Measurements from ENCODE around the gene HYOU1. TPM values are rescaled to one million over a fixed set of nuclear protein-coding genes. Genes with fewer than 3 reads are reported as not detected.
"Not testable (repeated sequence)": the region's sequence is repeated elsewhere in the genome, so short reads cannot be mapped to it uniquely, and the experiment has no call there.

The HYOU1 gene
- total RNA-seq, 1 donor from 2014 or later, result 63.2 TPM

DNA sequence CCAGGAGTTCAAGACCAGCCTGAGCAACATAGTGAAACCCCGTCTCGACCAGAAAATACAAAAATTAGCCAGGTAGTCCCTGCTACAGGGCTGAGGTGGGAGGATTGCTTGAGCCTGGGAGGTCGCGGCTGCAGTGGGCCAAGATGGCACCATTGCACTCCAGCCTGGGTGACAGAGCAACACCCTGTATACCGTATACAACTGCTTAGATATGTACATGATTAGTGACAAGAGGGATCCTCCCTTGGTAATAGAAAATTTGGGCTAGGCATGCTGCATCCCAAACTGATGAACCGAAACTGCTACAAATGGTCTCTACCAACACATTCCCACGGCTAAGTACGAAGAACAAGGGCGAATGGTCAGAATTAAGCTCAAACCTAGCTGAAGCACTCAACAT is 14.1 kb downstream of the HYOU1 start:
- ATAC-seq, result no peak

DNA sequence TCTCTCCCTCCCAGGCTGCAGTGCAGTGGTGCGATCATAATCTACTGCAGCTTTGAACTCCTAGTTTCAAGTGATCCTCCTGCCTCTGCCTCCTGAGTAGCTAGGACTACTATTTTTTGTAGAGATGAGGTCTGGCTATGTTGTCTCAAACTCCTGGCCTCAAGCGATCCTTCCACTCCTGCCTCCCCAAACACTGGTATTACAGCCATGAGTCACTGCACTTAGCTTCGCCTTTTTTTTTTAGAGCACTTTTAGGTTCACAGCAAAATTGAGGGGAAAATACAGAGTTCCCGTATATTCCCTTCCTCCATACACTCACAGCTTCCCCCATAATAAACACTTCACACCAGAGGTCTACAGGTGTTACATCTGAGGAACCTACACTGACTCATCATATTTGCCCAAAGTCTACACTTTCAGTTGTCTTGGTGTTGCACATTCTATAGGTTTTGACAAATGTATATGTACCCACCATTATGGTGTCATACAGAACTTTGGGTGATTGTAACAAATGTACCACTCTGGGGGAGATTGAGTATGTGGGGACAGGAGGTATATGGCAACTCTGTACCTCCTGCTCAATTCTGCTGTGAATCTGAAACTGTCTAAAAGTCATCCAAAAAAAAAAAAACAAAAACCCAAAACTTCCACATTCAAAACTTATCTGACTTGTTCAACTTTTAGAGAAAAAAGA is 15.0 kb downstream of the HYOU1 start:
- no peak for ATAC-seq

DNA sequence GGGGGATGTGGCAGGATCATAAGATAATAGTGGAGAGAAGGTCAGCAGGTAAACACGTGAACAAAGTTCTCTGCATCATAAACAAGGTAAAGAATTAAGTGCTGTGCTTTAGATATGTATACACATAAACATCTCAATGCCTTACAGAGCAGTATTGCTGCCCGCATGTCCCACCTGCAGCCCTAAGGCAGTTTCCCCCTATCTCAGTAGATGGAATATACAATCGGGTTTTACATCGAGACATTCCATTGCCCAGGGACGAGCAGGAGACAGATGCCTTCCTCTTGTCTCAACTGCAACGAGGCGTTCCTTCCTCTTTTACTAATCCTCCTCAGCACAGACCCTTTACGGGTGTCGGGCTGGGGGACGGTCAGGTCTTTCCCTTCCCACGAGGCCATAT is 17.5 kb downstream of the HYOU1 start:
- ATAC-seq, result not testable (repeated sequence)

DNA sequence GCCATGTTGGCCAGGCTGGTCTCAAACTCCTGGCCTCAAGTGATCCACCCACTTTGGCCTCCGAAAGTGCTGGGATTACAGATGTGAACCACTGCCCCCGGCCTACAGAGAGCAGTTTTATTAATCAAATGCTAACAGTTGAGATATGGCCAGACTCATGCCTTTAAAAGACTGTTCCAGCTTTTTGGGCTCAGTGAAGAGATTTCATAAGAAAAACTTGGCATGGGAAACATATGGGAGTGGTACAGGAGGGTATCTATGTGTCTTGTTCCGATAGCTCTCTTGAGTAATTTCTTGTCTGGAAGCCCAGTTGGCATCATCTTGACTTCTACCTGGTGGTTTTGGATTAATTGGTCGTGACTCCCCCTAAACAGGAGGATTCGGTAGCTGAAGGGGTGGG is 18.1 kb downstream of the HYOU1 start:
- no peak for ATAC-seq

DNA sequence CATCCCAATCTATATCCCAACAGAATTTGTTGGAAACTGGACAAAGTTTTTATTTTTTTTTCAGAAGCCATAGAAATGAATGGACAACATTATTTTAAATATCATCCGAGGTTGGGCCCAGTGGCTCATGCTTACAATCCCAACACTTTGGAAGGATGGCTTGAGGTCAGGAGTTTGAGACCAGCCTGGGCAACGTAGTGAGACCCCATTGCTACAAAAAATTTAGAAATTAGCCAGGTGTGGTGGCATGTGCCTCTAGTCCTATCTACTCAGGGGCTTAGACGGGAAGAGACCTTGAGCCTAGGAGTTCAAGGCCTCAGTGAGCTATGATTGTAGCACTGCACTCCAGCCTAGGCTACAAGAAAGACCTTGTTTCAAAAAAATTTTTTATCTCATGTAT is 22.2 kb downstream of the HYOU1 start:
- ATAC-seq, result no peak

DNA sequence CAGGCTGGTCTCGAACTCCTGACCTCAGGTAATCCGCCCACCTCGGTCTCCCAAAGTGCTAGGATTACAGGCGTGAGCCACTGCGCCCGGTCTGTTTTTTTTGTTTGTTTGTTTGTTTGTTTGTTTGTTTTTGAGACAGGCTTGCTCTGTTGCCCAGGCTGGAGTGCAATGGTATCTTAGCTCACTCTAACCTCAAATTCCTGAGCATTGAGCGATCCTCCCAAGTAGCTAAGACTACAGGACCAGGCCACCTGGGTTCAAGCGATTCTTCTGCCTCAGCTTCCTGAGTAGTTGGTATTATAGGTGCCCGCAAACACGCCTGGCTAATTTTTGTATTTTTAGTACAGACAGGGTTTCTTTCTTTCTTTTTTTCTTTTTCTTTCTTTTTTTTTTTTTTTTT is 23.6 kb downstream of the HYOU1 start:
- not testable (repeated sequence) for ATAC-seq

DNA sequence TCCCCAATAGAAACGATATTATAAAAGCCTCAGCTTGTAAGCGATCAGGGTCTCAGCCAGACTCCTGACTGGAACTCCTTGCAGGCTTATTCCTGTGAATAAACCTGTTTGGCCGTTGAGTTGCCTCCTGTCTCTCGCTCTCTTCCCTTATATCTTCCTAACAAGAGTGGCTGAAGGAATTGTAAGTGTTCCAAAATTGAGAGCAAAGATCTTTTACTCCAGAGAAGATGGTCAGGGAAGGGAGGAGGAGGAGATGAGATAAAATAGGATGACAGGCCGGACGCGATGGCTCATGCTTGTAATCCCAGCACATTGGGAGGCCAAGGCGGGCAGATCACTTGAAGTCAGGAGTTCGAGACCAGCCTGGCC is 25.1 kb downstream of the HYOU1 start:
- ATAC-seq, result no peak

DNA sequence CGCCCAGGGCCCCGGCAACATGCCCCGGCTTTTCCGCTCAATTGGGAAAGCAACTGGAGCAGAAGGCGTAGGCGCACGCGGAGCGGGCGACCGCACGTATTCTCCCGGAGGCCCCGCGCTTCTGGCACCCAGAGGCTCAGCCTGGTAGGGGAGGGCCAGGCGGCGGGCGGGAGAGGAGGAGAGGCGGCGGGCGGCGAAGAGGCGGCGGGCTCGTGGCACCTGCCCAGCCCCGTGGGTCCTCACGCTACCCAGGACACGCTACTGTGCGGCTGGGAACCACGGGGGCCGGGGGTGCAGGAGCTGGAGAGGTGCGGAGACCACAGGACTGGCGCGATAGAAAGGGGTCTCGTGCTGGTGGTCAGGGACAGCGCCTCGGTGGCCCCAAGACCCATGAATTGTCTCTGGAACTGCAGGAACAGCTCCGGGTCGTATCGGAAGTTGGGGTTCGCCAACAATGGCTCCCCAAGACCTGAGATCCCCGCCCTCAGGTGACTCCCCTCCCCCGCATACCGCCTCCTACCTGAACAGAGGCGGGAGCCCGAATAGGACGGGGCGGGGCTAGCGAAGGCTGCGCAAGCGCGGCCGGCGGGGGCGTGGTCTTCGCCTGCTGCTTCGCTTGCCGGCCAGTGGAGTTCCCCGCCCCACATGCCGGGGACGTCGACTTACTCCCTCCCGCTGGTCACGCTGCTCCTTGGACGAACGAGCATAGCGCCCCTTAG is 26.5 kb downstream of the HYOU1 start, which contains the start of gene SLC37A4:
SLC37A4 (minus strand) TSS at position 549 of the 719 bp plus-strand sequence.
- peak; percentile 96 for ATAC-seq

DNA sequence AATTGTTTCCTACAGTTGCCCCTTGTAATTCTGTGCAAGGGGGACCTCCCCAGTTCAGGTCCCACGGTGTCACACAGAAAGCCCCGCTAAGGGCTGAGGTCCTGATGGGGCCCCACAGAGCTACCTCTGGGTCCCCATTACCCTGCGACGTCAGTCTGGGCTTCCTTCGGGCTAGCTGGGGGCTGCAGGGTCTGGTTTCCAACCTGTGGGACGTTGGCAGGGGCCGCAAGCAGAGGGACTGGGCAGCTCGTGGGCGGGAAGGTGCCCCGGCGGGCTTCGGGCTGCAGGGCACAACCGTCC is 27.0 kb downstream of the HYOU1 start:
- peak; percentile 1 for ATAC-seq

DNA sequence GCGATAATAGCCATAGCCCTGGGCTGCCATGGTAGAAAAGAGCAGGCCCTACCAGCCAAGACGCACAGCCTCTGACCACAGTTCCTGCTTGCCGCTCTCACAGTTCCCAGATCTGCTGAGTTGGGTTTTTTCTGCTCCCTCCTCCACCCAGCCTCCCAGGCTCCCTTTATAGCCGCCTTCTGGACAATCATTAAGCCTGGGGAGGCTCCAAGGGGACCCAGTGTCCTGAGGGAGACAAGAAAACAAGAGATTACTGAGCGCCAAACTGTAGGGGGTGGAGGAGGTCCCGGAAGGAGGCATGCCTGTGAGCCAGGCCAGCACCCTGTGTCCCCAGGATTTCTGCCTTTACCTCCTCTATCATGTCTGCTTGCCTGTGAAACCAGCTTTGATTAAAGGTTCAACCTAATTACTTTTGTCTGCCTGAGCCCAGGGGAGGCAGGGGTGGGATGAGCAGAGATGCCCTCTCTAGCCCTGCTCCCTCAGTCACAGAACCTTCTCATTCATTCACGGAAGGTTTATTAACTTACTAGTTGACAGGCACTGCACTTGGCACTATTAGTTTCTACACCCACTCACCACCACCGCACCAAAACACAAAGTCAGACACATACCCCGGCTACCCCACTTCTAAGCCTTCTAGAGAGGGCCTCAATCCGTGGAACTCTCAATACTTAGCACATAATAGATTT is 27.5 kb downstream of the HYOU1 start:
- no peak for ATAC-seq

DNA sequence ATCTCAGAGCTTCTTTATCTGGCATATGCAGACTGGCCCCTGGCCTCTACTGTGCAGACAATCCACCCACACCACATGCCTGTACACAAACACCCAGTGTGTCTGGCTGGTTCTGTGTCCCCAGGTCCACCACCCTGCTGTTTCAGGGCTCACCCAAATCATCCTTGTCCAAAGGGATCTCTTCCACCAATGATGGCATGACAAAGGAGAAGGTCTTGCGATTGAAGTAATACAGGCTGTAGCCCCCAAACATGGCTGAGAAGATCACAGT is 28.0 kb downstream of the HYOU1 start:
- ATAC-seq, result no peak

DNA sequence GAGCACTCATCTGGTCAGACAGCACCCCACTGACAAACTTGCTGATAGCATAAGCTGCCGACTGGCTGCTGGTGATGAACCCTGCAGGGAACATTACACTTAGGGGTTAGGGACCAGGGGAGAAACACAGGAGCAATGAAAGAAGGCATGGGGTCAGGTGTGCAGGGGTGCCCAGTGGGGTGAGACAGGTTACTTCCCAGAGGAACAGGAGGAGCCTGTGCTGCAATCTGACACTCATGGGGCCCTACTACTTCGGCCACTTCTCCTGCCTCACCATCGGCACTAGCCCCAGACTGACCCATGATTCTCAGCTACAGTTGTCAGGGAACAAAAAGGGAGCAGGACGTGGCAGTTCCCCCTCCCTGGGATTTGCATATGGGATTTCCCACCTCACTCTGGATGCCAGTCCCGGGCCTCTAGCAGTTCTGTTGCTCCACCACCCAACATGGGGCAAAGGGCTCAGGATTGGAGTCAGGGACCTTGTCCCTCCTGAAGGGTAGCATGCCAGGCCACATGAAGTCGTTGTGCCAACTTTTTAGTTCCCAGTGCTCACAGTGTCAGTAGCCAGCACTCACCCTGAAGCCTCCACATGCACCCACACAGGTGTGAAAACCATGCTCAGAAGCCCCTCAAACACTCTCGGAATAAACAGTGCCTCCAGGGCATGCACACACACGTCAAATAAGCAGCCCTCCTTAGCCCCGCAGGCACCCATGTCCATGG is 28.5 kb downstream of the HYOU1 start:
- no peak for ATAC-seq

DNA sequence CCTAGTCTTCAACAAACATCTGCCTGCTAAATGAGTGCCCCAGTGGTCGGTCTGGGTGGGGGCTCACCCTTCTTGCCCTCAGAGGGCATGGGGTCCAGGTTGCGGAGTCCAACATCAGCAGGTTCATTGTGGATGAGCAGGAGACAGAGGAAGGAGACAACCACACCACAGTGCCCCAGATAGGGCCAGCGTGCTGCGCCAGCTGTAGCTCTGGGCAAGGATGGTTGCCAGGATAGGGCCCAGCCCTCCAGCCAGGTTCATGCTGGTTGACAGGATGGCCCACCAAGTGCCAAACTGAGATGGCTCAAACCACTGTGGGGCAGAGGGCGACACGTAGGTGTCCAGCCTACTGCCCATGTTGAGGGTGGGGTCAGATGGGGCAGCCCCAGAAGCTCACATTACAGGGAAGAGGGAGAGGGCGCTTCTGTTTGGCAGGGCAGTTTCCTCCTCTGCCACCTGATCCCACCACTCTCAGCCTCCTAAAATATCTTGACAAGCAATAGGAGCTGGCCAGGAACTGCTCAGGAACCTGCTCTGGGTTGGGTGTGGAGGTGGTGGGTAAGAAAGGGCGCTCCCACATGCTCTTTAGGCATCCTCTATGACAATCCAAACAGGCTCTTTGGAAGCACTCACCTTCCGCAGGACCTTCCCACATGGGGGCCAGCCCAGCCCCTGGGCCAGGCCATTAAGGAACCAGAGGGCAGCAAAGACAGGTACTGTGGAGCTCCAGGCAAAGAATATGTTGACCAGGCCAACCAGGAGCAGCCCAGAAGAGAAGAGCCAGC is 29.3 kb downstream of the HYOU1 start:
- no peak for ATAC-seq

DNA sequence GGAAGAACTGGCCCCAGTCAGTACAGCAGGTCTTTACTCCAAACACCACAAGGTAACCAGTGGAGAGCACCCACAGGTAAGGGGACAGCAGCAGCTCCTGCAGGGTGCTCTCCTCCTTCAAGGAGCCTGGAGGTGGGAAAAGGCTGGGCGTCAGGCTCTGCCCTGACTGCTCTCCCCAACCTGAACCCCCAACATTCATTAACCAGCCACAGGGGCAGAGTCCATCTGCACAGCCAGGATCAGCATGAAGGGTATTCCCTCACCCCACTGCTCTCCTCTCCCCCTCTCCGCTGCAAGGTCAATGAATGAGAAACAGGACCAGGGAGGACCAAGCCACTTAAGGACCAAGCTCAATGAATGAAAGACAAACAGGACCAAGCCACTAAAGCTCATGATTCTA is 30.0 kb downstream of the HYOU1 start:
- ATAC-seq, result no peak

DNA sequence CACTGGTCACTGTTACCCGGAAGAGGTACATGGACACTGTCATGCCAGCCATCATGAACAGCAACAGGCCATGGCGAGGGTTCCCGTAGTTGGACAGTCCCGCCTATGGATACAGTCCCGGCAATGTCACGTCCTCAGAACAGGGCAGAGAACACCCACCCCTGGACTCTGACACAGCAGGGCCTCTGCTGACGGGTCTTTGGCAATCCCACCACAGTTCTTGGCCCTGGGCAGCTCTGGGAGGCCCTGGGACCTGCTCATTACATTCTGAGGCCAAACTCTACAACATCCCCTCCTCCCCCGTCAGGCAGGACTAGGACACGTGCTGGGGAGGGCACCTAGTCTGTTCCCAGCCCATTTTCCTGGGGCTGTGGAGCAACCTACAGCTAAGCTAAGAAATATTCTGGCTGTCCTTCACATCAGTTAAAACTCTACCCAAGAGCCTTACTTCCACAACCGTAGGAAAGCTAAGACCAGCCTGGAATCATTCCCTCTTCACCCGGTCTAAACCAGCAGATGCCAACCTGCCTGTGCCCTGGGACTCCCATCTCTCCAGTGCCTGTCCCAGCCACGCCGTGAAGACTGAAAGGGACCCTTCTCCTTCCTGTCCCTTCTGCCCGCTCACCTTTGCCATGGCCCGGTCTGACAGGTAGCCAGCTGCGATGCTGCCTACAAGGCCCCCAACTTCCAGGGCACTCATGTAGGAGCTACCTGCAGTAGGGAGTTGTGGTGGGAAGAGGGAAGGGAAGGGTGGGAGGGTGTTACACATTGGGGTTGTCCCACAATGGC is 30.8 kb downstream of the HYOU1 start:
- no peak for ATAC-seq

DNA sequence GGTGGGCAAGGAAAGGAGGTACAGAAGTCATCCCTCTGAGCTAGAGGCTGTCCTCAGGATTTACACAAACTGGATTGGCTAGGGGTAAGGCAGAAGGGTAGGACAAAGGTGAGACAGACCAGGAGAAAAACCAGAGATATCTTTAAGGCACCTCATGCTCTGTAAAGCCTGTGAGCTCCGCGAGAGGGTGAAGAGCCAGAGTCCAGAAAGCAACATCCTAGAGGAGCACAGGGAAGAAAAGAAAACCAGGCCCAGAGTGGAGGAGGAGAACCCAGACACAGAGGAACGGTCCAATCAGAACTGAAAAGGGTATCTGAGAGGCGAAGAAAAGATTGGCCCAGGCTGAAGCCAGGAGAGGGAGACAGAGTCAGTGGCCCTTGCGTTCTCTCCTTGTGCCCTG is 31.5 kb downstream of the HYOU1 start:
- no peak for ATAC-seq

DNA sequence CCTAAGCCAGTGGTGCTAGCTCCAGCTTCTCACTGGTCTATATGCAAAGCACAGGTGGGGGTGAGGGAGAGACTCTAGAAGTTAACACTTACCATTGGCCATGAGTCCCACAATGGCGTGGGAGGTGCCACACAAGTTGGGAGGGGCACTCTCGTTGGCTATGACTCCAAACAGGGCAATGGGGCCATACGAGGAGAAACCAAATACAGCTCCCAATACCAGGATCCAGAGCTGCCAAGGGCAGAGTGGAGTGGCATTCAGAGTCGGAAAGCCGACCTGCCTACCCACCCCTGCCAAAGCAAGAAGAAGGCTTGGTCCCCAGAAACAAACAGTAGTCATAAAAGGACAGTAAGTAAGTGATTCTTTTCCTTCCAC is 31.9 kb downstream of the HYOU1 start:
- no peak for ATAC-seq

DNA sequence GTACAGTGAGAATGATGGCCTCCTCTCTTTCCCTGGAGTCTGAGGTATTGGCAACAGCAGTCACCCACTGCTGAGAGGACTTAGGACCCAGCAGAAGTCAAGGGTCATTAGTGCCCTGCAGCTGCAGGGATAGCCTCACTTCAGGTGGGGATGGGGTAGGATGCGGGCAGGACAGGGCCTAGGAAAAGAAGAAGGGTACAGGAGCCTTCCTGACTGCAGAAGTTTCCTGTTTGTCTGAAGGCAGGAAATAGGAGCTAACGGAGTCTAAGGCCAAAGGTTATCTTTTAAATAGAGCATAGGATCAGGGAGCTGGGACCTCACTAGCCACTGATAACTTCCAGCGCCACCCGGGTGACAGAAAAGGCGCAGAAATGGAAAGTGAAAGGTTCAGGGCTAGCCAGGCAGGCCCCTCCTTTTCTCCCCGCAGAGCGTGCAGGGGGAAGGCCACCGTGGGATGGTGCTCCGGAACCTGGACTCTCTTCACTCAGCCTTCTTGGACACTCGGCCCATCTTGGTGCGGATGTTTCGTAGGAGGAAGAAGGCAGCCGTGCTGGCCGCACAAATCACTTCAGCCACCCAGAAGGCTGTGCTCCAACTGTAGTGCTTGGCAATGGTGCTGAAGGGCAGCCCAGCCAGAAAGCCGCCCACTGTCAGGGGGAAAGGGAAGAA is 32.4 kb downstream of the HYOU1 start:
- ATAC-seq, result no peak

DNA sequence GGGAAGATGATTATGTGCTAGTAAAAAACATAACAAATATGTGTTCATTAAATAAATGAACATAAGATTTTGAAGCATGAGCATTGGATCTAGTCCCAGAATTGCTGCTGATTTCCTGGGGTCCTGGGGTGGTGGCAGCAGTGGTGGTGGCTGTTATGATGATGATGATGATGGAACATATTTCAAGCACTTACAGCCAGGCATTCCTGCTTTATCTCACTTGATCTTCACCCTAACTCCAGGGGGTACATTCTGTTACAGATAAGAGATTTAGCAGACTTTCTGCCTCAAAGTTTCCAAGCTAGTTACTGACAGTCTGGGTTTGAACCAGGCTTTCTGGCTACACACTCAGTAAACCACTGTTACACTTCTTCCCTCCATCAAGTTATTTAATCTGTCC is 33.3 kb downstream of the HYOU1 start:
- no peak for ATAC-seq

DNA sequence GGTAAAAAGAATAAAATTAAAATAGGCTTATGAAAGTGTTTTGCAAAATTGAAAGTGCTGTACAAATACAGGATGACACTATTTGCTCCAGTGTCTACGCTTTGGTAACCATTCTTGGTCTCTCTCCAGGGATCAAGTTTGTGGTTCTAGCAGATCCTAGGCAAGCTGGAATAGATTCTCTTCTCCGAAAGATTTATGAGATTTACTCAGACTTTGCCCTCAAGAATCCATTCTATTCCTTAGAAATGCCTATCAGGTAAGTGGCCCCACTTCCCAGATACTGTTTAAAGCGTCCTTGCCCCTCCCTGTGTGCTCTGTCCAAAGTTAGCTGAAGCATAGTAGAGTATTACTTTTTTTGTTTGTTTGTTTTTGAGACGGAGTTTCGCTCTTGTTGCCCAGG is 35.4 kb downstream of the HYOU1 start:
- no peak for ATAC-seq

DNA sequence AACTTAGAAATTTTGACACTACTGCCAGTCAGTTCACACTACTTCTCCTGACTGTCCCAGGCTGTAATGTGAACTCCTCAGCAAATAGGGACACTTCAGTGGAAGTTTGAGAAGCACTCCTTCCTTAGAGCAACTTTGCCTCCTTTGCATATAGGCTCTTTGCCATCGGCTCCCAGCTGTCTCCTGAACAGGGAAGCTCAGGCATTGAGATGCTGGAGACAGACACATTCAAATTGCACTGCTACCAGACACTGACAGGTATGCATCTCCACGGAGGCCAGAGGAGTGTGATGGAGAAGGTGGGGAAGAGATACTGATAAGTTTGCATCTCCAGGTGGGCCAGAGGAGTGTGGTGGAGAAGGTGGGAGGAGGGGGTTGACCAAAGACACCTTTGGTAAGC is 37.0 kb downstream of the HYOU1 start:
- ATAC-seq, result no peak

Measured in esophagus mucosa (tissue), 1 donor.